Suppressor macrophage treated with lipopolysaccharide for 4 hours (primary cell): ENCODE data around the gene PML.
"Not testable (repeated sequence)": the region's sequence is repeated elsewhere in the genome, so short reads cannot be mapped to it uniquely, and the experiment has no call there.

Source experiments
- DNase-seq: peaks from one replicate; pipeline ENCODE4 v3.0.0-alpha.2; 2020

PML gene

DNA sequence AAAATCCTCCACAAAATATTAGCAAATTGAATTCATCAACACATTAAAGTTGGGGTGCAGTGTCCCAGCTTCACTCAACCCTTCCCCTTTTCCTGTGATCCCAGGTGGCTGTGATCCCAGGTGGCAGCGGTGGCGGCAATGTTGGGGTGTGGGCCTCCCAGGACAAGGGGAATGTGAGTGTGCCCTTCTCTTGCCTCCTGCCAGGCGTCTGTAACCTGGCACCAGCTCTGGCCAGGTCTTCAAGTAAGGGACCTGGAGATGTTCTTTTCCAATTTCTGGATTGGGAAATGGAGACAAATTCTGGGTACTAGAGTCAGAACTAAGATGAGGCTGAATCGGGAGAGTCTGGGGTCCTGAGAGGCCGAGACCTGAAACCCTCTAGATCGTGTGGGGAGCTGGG is 67.7 kb downstream of the PML start:
- DNase-seq = no peak

DNA sequence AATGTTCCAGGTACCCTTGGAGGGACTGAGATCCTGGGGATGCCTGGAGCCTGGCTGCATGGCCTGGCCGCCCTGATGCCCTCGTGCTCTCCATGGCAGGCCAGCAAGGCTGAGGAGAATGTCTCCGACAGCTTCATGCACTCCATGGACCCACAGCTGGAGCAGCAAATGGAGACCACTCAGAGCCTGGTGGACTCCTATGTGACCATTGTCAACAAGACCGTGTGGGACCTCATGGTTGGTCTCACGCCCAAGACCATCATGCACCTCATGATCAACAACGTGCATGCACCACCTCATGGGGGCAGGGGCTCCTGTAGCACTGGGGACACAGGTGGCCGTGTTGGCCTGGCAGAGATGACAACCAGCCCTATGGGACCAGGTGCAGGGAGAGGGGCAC is 68.2 kb downstream of the PML start:
- no peak for DNase-seq

DNA sequence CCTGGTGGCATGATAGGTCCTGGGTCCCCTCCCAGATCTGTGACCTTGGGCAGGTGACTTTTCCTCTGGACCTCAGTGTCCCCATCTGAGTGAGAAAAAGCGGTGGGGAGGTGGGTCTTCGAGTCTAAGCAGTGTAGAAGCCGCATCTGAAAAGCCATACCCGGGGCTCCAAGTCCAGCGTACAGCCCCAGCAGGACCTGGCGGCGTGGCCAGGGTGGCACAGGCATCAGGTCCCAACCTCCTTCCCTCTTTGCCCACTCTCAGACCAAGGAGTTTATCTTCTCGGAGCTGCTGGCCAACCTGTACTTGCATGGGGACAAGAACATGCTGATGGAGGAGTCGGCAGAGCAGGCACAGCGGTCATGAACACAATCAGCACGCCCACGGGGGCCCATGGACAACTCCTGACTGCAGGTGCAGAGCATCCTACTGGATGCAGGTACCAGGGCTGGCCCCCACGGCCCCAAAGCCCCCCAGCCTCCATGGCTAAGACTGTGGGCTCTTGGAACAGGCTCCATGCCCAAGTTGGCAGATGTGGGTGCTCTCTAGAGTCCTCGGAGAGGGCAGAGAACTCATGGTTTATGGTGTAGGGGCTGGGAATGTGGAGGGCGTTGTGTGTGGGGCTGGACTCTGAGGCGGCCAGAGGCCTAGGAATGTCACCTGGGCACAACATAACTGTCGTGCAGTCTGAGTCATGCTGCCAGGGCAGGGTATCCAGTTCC is 69.1 kb downstream of the PML start:
- DNase-seq = not testable (repeated sequence)

DNA sequence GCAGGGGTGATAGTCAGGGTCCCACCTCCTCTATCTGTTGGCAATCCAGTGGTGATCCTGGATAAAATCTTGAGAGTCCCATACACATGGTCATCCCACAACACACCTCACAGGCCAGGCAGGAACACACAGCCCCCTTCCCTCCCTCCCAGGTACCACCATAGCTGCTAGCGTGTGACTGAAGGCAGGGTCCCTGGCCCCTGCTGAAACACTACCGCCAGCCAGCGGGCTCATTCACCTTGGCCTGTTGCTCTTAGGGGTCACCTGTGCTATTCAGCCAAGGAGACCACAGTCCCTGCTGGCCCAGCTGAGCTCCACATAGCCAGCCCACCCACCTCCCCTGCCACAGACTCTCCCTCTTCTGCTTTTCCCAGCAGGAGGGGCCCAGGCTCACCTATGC is 69.7 kb downstream of the PML start:
- DNase-seq = not testable (repeated sequence)

DNA sequence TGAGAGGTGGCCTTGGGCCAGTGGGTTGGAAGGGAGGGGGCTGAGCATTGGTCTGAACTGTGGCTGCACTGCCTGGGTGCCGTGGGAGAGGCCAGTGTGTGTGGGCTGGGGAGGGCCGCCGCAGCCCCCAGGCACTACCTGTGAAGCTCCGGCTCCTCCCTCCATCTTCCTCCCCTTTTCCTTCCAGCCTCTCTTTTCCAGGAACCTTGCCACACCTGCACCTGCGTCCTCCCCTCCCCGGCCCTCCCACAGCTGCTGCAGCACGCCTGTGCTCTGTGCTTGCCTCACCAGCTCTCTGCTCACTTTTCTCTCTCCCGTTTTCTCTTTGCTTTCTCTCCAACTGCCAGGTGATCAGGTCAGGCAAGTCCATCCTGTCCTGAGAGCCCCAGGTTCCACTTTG is 70.3 kb downstream of the PML start:
- not testable (repeated sequence) for DNase-seq

DNA sequence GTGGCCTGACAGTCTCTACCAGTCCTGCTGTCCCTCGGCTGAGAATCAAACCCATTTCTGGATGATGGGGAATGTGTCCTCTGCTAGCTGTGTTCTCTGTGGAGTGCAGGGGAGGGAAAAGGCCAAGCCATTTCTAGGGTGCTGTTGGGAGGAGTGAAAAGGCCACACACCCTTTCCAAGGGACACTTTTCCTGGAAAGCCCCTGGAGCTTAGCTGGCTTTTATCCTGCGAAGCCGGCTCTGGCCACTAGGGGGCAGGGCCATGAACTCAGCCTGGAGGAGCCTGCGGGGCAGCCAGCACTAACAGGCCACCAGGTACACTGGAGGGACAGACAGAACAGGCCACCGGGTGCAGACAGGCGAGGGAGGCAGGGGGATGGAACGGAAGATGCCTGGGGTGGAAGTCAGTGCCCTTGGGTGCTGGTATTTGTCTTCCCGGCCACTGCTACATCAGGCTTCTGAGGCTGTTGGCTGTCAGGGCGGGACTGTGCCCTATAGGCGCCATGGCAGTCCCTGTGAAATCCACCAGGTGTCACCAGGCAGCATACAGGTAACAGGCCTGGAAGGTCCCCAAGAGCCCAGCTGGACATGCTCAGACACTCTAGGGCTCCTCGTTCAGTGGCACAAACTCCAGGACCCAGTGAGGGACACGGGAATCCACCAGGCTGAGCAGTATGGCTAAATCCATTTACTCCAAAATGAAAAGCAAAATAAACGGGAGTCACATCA is 71.3 kb downstream of the PML start:
- not testable (repeated sequence) for DNase-seq

DNA sequence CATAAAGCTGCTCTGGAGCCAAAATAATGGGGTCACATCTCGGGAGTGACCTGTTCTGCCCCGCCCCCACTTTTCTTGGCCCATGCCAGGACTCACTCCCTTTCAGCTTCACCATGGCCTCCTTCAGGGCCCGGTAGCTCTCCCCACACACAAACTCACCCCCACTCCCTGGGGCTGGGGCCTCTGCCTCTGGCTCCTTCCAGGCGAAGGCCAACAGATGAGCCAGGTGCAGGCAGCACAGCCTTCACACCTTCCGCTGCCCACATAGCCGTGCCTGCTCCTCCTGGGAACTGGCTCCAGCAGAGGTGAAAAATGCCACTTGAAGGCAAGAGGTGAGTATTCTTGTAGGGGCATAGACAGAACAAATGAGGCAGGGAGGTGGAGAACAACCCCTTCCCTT is 77.1 kb downstream of the PML start:
- not testable (repeated sequence) for DNase-seq

DNA sequence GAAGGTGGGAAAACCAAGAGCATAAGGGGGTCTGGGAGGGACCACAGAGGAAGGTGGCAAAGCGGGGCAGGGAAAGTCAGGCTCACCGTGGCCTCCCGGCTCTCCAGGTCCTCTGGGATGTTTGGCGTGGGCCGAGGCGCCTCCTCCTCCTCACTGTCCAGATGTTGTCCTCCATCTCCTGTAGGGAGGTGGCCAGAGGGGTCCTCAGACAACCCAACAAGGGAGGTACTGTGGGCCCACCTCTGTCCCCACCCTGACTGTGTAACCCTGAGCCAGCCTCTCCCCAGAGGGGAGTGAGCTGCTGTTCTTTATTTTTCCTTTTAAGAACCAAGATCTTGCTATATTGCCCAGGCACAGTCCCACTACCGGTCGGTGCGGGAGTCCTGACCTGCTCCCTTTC is 77.6 kb downstream of the PML start:
- DNase-seq = not testable (repeated sequence)

DNA sequence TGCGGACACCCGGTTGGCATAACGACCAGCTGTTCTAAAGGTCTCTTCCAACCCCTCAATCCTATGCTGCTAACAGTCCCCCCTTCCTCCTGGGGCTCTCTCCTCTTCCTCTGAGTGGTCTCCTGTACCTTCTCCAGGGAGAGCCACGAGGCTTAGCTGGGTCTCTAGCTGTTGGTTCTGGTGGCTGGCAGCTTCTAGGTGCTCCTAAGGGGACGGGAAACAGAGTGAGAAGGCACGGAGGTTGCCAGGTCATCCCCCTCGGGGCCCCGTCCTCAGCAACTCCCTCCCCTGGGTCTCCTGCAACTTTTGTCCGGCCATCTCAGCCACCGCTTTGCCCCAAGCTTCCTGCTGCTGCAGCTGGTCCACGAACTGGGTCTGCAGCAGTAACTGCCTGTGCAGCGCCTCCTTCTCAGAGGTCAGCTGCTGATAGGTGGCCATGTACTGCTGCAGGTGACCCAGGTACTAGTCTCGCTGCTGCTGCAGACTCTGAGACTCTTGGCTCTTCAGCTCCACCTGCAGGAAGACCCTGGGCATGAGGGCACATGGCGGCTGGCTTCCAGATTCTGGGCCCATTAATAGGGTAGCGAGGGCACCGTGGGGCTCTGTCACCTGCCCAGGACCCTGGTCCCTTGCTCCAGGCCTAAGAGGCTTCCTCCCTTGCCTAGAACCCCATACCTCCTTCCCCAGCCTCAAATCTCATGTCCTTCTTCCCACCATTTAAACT is 78.3 kb downstream of the PML start:
- not testable (repeated sequence) for DNase-seq

DNA sequence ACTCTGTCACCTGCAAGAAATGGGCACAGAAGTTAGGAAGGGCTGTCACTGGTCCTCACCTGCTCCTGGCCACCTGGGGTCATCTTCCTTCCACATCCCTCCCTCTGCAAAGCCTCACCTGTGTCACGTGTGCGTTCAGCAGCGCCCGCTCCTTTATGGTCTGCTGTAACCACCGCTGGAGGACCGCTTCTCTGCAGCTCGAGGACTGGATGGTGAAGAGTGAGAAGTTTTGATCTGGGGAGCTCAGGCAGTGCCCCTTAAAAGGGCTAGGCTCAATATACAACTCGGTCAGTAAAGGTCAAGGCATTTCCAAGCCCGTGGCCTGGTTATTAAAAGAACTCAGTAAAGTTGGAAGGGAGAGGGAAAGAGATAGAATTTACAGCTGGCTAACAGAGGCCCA is 81.3 kb downstream of the PML start:
- not testable (repeated sequence) for DNase-seq

DNA sequence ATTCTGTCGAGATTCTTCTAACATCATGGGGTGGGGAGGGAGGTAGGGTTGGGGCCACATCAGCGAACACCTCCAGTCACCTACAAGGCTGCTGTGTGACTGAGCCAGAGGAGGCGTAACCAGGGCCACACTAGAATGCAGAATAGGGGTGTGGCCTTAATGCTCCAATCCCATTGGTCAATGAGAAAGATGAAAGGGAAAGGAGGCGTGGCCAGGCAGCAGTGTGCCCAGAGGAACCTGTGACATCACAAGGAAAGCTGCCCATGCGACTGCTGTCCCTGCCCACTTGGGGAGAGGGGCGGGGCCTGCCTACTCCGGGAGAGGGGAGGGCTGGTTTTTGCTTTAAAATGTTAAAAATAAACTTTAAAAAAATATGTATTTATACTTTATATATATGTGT is 87.9 kb downstream of the PML start, which contains the start of gene GOLGA6A:
TSS of gene GOLGA6A (minus strand) at position 101 of the 400 bp plus-strand sequence. CDS start at position 60, 41 bp downstream.
- DNase-seq = not testable (repeated sequence)

DNA sequence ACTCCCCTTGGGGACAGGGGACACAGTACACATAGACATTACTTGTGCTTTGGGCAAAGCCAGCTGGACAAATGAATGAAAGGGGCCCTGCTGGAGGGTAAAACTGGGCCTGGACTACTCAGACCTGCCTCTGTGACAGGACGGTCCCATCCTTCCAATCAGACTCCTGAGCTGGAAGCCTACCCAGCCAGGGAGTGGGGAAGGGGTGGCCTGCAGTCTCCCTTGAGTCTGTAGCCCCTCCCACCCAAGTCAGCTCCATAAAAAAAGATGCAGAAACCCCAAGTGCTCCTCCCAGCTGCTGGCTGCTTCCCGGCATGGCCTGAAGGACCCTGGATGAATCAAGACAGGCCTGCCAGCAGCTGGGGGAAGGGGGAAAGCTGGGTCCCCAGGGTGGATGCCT is 100.1 kb downstream of the PML start:
- DNase-seq = not testable (repeated sequence)

DNA sequence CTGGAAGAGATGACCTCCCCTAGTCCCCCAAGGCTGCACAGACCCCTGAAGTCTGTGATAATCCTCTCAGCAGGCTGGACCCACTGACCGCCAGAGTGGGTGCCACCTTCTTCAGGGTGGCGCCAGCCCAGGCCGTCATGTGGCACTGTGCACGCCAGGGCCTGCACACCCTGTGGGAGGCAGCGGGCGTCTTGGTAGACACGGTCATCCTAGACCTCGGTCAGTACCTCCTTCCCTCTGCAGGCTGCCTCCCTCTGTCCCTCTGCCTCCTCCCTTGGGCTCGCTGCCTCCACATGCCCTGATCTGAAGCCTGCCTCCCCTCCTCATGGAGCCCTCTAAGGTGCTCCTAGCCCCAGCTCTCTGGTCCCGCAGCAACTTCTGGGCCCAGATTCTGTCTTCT is 101.1 kb downstream of the PML start:
- DNase-seq = not testable (repeated sequence)

DNA sequence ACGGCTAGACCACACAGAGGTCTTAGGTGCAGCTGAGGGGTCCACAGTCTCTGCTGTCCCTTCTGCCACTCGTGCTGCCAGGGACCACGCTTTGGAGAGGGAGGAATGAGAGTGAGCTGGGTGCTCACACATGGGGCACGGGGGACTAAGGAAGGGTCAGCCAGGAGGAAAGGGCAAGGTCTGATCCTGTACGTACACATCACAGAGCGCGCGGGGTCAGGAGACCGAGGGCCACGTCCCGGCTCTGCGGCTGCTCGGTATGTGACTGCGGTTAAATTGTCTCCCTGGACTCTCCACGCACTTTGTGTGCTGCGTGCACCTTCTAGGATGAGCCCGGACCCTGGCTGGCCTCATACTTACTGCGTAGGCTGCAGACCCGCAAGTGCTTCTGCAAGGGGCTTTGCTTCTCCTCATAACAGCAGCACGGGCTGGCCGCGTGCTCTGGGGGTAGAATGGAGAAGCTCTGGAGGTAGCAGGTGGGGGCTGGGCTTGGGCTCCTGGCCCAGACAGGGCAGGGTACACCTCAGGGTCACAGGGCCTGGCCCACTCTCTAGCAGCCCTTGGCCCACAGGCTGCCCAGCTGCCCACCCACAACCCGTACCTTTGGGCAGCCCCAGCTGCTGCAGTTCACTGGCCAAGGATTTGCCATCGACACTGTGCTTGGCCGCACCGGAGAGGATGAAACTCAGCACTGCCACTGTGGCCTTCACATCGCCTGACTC is 102.4 kb downstream of the PML start:
- not testable (repeated sequence) for DNase-seq
